BE2C (cell line): ENCODE measurements around the gene NRXN2.
A peak's percentile ranks its signal among the peaks of the same experiment; 100 is the strongest.

Experiments
- DNase-seq: peaks from one replicate; pipeline ENCODE4 v3.0.0-alpha.2; 2020
- H3K27me3 ChIP-seq: fragments of 250-450 bp; sonication (Bioruptor Pico); 2 replicates; pipeline ENCODE4 v1.5.1; 2020; ENCODE audit warnings: mild to moderate bottlenecking
- H3K36me3 ChIP-seq: fragments of 250-450 bp; sonication (Bioruptor Pico); 2 replicates; pipeline ENCODE4 v1.5.1; 2020; ENCODE audit warnings: mild to moderate bottlenecking
- H3K4me1 ChIP-seq: fragments of 250-450 bp; sonication (Bioruptor Pico); 2 replicates; pipeline ENCODE4 v1.5.1; 2020
- H3K4me3 ChIP-seq: 2 replicates; pipeline ENCODE4 v1.5.1; 2011; ENCODE audit warnings: low read depth, low read length
- H3K9me3 ChIP-seq: fragments of 250-450 bp; sonication (Bioruptor Pico); 2 replicates; pipeline ENCODE4 v1.5.1; 2020
- TF ChIP-seq, protein P1 (sequence below): IDR thresholded peaks from 2 replicates; pipeline ENCODE4 v1.5.1; 2012; ENCODE audit warnings: mild to moderate bottlenecking, low read depth, low read length

The NRXN2 gene

GRCh38 chr11:64652586-64653387 lies 70.2 kb downstream of the NRXN2 start:
- H3K9me3 ChIP-seq = no peaks in the 10 kb centered on the region
- TF ChIP-seq, protein P1, sequence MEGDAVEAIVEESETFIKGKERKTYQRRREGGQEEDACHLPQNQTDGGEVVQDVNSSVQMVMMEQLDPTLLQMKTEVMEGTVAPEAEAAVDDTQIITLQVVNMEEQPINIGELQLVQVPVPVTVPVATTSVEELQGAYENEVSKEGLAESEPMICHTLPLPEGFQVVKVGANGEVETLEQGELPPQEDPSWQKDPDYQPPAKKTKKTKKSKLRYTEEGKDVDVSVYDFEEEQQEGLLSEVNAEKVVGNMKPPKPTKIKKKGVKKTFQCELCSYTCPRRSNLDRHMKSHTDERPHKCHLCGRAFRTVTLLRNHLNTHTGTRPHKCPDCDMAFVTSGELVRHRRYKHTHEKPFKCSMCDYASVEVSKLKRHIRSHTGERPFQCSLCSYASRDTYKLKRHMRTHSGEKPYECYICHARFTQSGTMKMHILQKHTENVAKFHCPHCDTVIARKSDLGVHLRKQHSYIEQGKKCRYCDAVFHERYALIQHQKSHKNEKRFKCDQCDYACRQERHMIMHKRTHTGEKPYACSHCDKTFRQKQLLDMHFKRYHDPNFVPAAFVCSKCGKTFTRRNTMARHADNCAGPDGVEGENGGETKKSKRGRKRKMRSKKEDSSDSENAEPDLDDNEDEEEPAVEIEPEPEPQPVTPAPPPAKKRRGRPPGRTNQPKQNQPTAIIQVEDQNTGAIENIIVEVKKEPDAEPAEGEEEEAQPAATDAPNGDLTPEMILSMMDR = peak; percentile 78
- H3K36me3 ChIP-seq = no peaks in the 10 kb centered on the region
- H3K4me1 ChIP-seq = no peaks in the 10 kb centered on the region
- DNase-seq = peak; percentile 75
- no peak overlapping the region for H3K4me3 ChIP-seq
- H3K27me3 ChIP-seq = no peaks in the 10 kb centered on the region

DNA sequence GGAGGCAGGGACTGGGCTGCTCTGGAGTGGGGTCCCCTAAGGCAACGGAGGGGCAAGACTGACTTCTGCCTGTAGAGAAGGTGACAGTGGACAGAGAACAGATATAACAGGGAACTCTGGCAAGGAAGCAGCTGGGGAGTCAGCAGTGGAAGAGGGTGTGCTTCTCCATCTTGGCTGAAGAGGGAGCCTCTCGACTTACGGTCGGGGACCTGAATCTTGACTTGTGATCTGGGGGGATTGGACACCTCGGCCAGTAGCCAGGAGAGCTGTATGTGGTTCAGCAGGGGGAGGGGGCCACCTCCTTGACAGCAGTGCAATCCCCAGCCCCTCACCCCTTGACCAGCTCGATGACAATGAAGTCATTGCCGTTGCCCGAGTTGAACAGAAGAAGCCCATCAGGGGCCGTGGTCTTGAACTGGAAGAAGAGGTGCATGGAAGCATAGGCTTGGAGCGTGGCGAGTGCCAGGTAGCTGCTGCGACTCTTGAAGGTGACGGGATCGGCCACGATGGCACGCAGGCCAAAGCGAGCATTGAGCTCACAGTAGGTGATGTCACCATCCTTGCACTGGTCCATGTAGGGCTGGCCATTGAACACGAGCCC lies 72.0 kb downstream of the NRXN2 start:
- H3K9me3 ChIP-seq = no peaks in the 10 kb centered on the region
- TF ChIP-seq, protein P1 = peak; percentile 50
- no peak overlapping the region for H3K4me3 ChIP-seq
- H3K36me3 ChIP-seq = no peaks in the 10 kb centered on the region
- H3K27me3 ChIP-seq = no peaks in the 10 kb centered on the region
- no peak for DNase-seq
- no peaks in the 10 kb centered on the region for H3K4me1 ChIP-seq

DNA sequence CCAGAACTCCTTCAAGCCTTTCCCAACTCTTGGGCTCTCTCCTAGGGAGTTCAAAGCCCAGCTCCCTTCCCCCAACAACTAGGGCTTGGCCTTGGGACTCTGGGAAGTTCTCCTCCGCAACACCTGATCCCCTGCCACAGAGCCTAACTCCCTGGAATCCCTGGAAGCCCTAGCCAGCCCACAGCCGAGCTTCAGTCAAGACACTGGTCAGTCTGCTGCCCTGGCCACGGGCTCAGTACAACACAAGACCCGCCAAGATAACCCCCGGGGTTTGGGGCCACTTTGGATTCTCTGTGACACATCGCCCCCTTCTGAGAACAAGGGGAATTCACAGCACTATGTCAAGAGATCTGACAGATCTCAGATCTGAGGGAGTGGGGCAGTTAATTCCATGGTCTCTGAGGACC lies 73.7 kb downstream of the NRXN2 start:
- peak; percentile 15 for DNase-seq
- no peaks in the 10 kb centered on the region for H3K4me1 ChIP-seq
- TF ChIP-seq, protein P1 = peak; percentile 62
- H3K9me3 ChIP-seq = no peaks in the 10 kb centered on the region
- H3K27me3 ChIP-seq = no peaks in the 10 kb centered on the region
- no peak overlapping the region for H3K4me3 ChIP-seq
- H3K36me3 ChIP-seq = no peaks in the 10 kb centered on the region

GRCh38 chr11:64648551-64648950 lies 74.4 kb downstream of the NRXN2 start:
- Histone ChIP-seq H3K36me3 (no peaks in the 10 kb centered on the region), H3K9me3 (no peaks in the 10 kb centered on the region), H3K27me3 (no peaks in the 10 kb centered on the region), H3K4me1 (no peaks in the 10 kb centered on the region), H3K4me3 (no peak overlapping the region)
- TF ChIP-seq, protein P1 = no peak
- no peak for DNase-seq

DNA sequence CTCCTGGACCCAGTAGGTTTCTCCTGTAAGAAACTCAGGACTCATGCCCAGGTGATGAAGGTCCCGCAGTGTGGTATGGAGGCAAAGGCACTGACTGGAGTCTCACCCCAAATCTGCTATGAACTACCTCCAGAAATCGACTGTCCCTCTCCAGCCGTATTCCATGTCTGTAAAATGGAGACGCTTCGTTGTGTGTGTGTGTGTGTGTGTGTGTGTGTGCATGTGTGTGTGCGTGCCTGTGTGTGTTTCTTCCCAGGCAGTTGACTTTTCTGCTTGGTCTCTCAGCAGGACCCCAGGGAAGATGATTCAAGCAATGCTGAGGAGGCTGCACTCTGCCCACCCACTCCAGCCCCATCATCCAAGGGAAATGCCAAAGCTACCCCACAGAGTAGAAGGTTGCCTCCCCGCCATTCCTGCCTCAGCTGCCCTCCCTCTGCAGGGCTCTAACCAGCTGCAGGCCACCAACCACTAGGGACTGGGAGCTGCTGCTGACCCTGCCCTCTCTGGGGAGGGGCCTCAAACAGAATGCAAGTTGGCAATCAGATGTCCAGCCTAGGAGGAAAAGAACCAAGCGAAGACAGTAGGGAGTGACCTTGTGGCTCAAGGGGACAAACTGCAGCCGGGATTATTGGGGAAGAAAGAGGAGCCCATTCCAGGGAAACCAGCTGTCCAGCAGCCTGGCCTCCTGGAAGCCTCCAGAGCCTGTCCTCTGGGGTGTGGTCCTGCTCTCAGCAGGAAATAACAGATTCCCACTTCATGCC lies 75.8 kb downstream of the NRXN2 start:
- TF ChIP-seq, protein P1 = no peak
- H3K27me3 ChIP-seq = peaks cover 8% of the 10 kb centered on the region
- no peak overlapping the region for H3K4me3 ChIP-seq
- no peaks in the 10 kb centered on the region for H3K9me3 ChIP-seq
- no peaks in the 10 kb centered on the region for H3K36me3 ChIP-seq
- no peaks in the 10 kb centered on the region for H3K4me1 ChIP-seq
- DNase-seq = no peak
